ENCODE results near the gene TPRN. TPM values are rescaled to one million over a fixed set of nuclear protein-coding genes. Genes with fewer than 3 reads are reported as not detected.
A peak's percentile ranks its signal among the peaks of the same experiment; 100 is the strongest.

TPRN gene
- total and polyA plus RNA-seq, 4 donors: 6.7 to 30.8 (median 17.0) TPM

GRCh38 chr9:137167747-137168572, 32.6 kb downstream of the TPRN start:
- 7% methylated on average over 55 of the region's 57 CpGs for WGBS (ENCODE audit: insufficient coverage)
- no peak overlapping the region for H3K27ac ChIP-seq (ENCODE audit: low read depth, low read length)
- peak in 3 of 6 donors; percentile 6 to 77 (median 35) for DNase-seq (ENCODE audit: low read depth in 4 of 6, low spot score in 6 of 6)
- peaks cover 25% of the 10 kb centered on the region for H3K4me1 ChIP-seq (ENCODE audit: control insufficient read depth, insufficient read depth, low read length)
- no peak overlapping the region for H3K4me3 ChIP-seq (ENCODE audit: low read depth, low read length)
- peaks cover 41% of the 10 kb centered on the region for H3K36me3 ChIP-seq (ENCODE audit: control insufficient read depth, insufficient read depth, low read length)
- H3K9me3 ChIP-seq (ENCODE audit: control insufficient read depth, insufficient read depth, low read length): no peaks in the 10 kb centered on the region
- H3K27me3 ChIP-seq (ENCODE audit: control insufficient read depth, insufficient read depth, low read length): peaks cover 51% of the 10 kb centered on the region

DNA sequence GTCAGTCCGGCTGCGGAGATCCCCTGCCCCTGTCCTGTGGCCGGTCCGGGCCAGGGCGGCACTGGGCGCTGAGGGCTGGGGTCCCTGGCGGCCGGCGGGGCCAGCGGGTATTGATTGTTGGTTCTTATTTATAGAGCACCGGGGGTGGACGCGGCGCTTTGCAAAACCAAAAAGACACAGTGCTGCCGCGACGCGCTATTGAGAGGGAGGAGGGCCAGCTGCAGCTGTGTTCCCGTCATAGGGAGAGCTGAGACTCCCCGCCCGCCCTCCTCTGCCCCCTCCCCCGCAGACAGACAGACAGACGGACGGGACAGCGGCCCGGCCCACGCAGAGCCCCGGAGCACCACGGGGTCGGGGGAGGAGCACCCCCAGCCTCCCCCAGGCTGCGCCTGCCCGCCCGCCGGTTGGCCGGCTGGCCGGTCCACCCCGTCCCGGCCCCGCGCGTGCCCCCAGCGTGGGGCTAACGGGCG, 33.2 kb downstream of the TPRN start:
- H3K4me3 ChIP-seq (ENCODE audit: low read depth, low read length): no peak overlapping the region
- 23% methylated on average over 27 of the region's 44 CpGs for WGBS (ENCODE audit: insufficient coverage)
- H3K27ac ChIP-seq (ENCODE audit: low read depth, low read length): no peak overlapping the region

GRCh38 chr9:137166380-137167229, 33.9 kb downstream of the TPRN start:
- Histone ChIP-seq H3K27ac (ENCODE audit: low read depth, low read length) (no peak overlapping the region), H3K4me1 (ENCODE audit: control insufficient read depth, insufficient read depth, low read length) (peaks cover 30% of the 10 kb centered on the region), H3K4me3 (ENCODE audit: low read depth, low read length) (no peak overlapping the region), H3K36me3 (ENCODE audit: control insufficient read depth, insufficient read depth, low read length) (peaks cover 48% of the 10 kb centered on the region), H3K9me3 (ENCODE audit: control insufficient read depth, insufficient read depth, low read length) (no peaks in the 10 kb centered on the region), H3K27me3 (ENCODE audit: control insufficient read depth, insufficient read depth, low read length) (peaks cover 62% of the 10 kb centered on the region)
- WGBS (ENCODE audit: insufficient coverage): 57% methylated on average over 22 of the region's 22 CpGs
- DNase-seq (ENCODE audit: low read depth in 4 of 6, low spot score in 6 of 6): peak in 1 of 6 donors; percentile 31

More for the DNA sequence above, 33.2 kb downstream of the TPRN start:
- Histone ChIP-seq H3K9me3 (ENCODE audit: control insufficient read depth, insufficient read depth, low read length) (no peaks in the 10 kb centered on the region), H3K27me3 (ENCODE audit: control insufficient read depth, insufficient read depth, low read length) (peaks cover 57% of the 10 kb centered on the region), H3K36me3 (ENCODE audit: control insufficient read depth, insufficient read depth, low read length) (peaks cover 42% of the 10 kb centered on the region), H3K4me1 (ENCODE audit: control insufficient read depth, insufficient read depth, low read length) (peaks cover 30% of the 10 kb centered on the region)
- DNase-seq (ENCODE audit: low read depth in 4 of 6, low spot score in 6 of 6): peak in 1 of 6 donors; percentile 51

DNA sequence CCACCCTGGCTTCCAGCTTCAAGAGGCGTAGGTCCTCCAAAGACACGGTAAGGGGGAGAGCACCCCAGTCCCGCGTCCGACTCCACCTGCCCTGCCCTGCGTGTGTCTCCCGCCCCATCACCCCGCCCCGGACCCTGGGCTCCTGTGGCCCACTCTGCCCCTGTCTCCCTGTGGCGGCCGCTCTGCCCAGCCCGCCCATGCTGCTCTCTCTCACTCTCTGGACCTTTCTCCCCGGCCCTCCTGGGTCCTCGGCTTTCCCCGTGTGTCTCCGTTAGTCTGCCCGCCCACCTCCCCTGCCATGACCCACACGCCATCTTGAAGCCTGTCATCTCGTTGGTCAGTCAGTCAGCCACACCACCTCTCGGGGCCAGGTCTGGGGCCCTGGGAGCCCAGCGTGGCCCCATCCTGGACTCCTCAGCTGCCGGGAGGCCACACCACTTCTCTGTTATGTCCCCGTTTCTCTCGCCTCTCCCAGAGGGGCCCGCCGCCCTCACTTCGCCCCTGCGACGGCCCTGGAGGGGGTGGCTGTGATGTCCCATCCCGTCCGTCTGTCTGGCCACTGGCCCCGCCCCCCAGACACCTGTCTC, 35.2 kb downstream of the TPRN start:
- 81% methylated on average over 32 of the region's 32 CpGs for WGBS (ENCODE audit: insufficient coverage)
- Histone ChIP-seq H3K9me3 (ENCODE audit: control insufficient read depth, insufficient read depth, low read length) (no peaks in the 10 kb centered on the region), H3K4me1 (ENCODE audit: control insufficient read depth, insufficient read depth, low read length) (peaks cover 26% of the 10 kb centered on the region), H3K27me3 (ENCODE audit: control insufficient read depth, insufficient read depth, low read length) (peaks cover 65% of the 10 kb centered on the region), H3K27ac (ENCODE audit: low read depth, low read length) (no peak overlapping the region), H3K4me3 (ENCODE audit: low read depth, low read length) (no peak overlapping the region), H3K36me3 (ENCODE audit: control insufficient read depth, insufficient read depth, low read length) (peaks cover 53% of the 10 kb centered on the region)
- no peak for DNase-seq (ENCODE audit: low read depth in 4 of 6, low spot score in 6 of 6)

DNA sequence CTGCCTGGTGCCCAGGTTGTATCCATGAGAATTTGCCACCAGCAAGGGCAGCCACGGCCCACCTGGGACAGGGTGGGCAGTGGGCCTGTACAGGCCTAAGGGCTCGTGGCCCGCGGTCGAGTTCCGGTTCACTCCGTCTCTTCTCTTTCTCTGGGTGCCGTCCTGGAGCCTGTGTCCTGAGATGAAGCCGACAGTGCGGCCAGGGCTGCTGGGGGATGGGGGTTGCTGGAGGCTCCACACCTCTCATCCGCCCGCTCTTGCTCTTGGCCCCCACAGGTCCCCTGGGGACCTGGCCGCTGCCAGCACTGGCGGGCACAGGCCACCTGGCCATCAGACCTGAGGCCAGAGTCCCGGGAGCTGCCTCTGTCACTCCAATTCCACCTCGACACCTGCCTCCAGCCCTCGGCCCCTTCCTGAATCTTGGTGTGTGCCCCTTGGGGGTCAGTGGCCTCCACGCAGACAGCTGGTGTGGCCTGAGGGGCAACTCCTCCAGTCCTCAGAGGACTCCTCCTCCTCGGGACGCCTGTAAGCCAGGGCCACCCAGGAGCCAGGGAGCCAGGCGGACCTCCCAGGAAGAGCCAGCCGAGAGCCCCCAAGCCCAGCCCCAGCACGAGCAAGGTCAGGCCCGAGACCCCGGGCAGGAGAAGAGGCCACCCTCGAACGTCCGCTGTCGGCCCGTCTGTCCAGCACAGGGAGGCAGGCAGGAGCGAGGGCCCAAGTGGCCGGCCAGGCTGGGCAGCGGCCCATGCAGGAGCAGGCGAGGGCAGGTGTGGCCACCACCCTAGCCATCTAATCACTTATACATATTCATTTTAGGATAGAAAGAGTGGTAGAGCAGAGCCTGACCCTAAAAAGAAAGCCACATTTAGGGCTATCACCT, 35.9 kb downstream of the TPRN start:
- H3K27me3 ChIP-seq (ENCODE audit: control insufficient read depth, insufficient read depth, low read length): peaks cover 68% of the 10 kb centered on the region
- H3K36me3 ChIP-seq (ENCODE audit: control insufficient read depth, insufficient read depth, low read length): peaks cover 60% of the 10 kb centered on the region
- H3K4me1 ChIP-seq (ENCODE audit: control insufficient read depth, insufficient read depth, low read length): peaks cover 20% of the 10 kb centered on the region
- H3K27ac ChIP-seq (ENCODE audit: low read depth, low read length): no peak overlapping the region
- WGBS (ENCODE audit: insufficient coverage): 68% methylated on average over 22 of the region's 34 CpGs
- no peak for DNase-seq (ENCODE audit: low read depth in 4 of 6, low spot score in 6 of 6)
- no peak overlapping the region for H3K4me3 ChIP-seq (ENCODE audit: low read depth, low read length)
- H3K9me3 ChIP-seq (ENCODE audit: control insufficient read depth, insufficient read depth, low read length): no peaks in the 10 kb centered on the region

DNA sequence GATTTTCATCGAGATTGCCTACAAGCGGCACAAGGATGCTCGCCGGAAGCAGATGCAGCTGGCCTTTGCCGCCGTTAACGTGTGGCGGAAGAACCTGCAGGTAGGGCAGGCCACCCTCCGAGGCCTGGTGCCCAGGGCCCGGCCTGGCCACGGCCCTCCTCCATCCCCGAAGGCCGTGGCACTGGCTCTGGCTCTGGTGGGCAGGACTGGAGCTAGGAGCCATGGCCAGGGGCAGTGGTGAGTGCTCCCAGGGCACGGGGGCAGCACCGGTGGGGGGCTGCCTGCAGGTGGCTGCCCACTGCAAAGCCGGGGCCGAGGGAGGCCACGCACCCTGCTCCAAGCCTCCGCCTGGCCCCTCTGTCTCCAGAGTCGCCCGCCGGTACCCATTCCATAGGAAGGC, 36.7 kb downstream of the TPRN start:
- DNase-seq (ENCODE audit: low read depth in 4 of 6, low spot score in 6 of 6): no peak
- WGBS (ENCODE audit: insufficient coverage): 80% methylated on average over 22 of the region's 22 CpGs
- no peak overlapping the region for H3K4me3 ChIP-seq (ENCODE audit: low read depth, low read length)
- H3K36me3 ChIP-seq (ENCODE audit: control insufficient read depth, insufficient read depth, low read length): peaks cover 68% of the 10 kb centered on the region
- no peaks in the 10 kb centered on the region for H3K9me3 ChIP-seq (ENCODE audit: control insufficient read depth, insufficient read depth, low read length)
- no peak overlapping the region for H3K27ac ChIP-seq (ENCODE audit: low read depth, low read length)
- H3K4me1 ChIP-seq (ENCODE audit: control insufficient read depth, insufficient read depth, low read length): peaks cover 20% of the 10 kb centered on the region
- H3K27me3 ChIP-seq (ENCODE audit: control insufficient read depth, insufficient read depth, low read length): peaks cover 72% of the 10 kb centered on the region

DNA sequence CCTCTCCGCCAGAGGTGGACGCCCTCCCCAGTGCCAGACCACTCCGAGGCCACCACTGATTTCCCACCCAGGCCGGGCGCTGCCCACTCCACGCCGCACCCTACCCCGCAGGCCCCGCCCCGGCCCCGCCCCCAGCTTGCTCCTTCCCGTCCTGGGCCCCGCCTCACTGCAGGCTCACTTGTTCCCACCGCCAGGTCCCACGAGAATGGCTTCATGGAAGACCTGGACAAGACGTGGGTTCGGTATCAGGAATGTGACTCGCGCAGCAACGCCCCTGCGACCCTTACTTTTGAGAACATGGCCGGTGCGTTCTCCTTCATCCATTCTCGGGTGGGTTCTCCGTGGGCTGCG, 37.2 kb downstream of the TPRN start:
- no peaks in the 10 kb centered on the region for H3K9me3 ChIP-seq (ENCODE audit: control insufficient read depth, insufficient read depth, low read length)
- no peak for DNase-seq (ENCODE audit: low read depth in 4 of 6, low spot score in 6 of 6)
- no peak overlapping the region for H3K4me3 ChIP-seq (ENCODE audit: low read depth, low read length)
- H3K27me3 ChIP-seq (ENCODE audit: control insufficient read depth, insufficient read depth, low read length): peaks cover 76% of the 10 kb centered on the region
- H3K36me3 ChIP-seq (ENCODE audit: control insufficient read depth, insufficient read depth, low read length): peaks cover 72% of the 10 kb centered on the region
- peaks cover 20% of the 10 kb centered on the region for H3K4me1 ChIP-seq (ENCODE audit: control insufficient read depth, insufficient read depth, low read length)
- H3K27ac ChIP-seq (ENCODE audit: low read depth, low read length): no peak overlapping the region
- WGBS (ENCODE audit: insufficient coverage): 31% methylated on average over 24 of the region's 26 CpGs

DNA sequence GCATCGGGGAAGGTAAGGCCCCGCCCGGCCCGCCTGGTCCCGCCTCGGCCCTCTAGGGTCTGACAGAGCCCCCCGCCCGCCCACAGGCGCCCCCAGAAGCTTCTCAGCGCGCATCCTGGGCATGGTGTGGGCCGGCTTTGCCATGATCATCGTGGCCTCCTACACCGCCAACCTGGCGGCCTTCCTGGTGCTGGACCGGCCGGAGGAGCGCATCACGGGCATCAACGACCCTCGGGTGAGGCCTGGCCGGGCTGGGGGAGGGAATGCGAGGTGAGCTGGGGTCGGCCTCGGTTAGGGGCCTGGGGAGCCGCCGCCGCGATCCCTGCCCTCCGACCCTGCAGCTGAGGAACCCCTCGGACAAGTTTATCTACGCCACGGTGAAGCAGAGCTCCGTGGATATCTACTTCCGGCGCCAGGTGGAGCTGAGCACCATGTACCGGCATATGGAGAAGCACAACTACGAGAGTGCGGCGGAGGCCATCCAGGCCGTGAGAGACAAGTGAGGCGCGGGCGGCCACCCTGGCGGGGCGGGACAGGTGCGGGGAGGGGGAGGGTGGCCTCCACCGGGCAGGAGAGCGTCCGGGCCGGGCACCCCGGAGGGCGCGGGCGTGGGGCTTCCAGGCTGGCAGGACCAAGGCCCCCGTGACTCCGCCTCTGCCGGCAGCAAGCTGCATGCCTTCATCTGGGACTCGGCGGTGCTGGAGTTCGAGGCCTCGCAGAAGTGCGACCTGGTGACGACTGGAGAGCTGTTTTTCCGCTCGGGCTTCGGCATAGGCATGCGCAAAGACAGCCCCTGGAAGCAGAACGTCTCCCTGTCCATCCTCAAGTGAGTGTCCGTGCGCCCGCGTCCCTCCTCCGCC, 37.8 kb downstream of the TPRN start:
- WGBS (ENCODE audit: insufficient coverage): 10% methylated on average over 74 of the region's 74 CpGs
- Histone ChIP-seq H3K9me3 (ENCODE audit: control insufficient read depth, insufficient read depth, low read length) (no peaks in the 10 kb centered on the region), H3K36me3 (ENCODE audit: control insufficient read depth, insufficient read depth, low read length) (peaks cover 79% of the 10 kb centered on the region), H3K4me1 (ENCODE audit: control insufficient read depth, insufficient read depth, low read length) (peaks cover 15% of the 10 kb centered on the region), H3K4me3 (ENCODE audit: low read depth, low read length) (no peak overlapping the region), H3K27me3 (ENCODE audit: control insufficient read depth, insufficient read depth, low read length) (peaks cover 79% of the 10 kb centered on the region), H3K27ac (ENCODE audit: low read depth, low read length) (no peak overlapping the region)
- DNase-seq (ENCODE audit: low read depth in 4 of 6, low spot score in 6 of 6): peak in 1 of 6 donors; percentile 62
